GM21786 (cell line): ENCODE measurements around the gene PHLPP1.
"Not testable (repeated sequence)": the region's sequence is repeated elsewhere in the genome, so short reads cannot be mapped to it uniquely, and the experiment has no call there.

Experiments used
- ATAC-seq: cut with Tn5 transposase; IDR thresholded peaks from one replicate; pipeline ENCODE4 v1.9.1; 2021; ENCODE audit not compliant: unreplicated experiment

PHLPP1 gene

DNA sequence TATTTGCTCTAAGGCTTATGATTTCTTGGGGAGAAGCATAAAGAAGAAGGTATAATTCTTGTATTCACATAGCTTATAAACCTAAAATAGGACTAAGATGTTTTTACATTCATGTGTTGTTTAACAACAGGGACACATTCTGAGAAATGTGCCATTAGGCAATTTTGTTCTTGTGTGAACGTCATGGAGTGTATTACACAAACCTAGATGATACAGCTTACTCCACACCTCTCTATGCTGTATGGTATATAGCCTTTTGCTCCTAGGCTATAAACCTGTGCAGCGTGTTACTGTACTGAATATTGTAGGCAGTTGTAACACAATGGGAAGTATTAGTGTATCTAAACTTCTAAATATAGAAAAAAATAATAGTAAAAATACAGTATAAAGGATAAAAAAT, 92.1 kb downstream of the PHLPP1 start:
- no peak for ATAC-seq

DNA sequence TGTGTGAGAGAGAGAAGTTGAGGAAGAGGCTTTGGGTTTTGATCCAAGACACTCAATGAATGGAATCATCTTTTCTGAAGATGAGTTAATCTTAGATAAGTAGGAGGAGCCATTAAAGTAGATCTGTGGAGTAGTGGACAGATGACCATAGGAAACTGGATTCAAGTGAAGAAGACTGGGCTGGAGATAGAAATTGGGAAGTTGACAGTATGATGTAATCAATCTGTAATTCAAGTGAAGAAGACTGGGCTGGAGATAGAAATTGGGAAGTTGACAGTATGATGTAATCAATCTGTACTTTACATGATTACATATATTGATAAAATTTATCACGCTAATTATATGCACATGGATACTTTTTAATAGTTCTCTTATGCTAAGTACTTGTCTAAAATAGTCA, 92.8 kb downstream of the PHLPP1 start:
- no peak for ATAC-seq

DNA sequence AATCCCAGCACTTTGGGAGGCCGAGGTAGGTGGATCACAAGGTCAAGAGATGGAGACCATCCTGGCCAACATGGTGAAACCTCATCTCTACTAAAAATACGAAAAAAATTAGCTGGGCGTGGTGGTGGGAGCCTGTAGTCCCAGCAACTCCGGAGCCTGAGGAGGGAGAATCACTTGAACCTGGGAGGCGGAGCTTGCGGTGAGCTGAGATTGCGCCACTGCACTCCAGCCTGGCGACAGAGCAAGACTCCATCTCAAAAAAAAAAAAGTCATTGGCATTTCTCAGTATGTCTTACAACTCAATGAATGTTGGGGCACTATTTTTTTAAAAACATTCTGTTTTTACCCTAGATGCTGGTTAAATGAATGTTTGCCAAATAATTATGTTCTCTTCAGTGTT, 94.1 kb downstream of the PHLPP1 start:
- ATAC-seq, result not testable (repeated sequence)

DNA sequence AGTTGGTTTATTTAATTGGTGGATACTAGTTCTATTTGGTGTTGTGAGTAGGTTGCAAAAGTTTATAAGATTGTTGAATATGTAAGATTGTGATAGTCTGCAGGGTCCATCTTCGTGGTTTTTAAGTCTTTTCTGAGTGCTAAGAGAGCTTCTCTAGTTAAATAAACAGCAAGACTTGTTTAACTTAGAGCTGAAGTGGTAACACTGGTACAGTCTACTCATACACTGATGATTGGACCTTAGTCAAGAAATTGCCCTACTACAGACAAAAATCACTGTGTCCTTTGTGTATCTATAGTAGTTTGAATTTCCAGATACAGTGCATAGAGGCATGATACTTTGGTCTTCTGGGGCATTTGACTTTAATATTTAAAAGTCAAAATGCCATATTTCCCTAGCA, 94.6 kb downstream of the PHLPP1 start:
- no peak for ATAC-seq

GRCh38 chr18:62810682-62811081, 95.3 kb downstream of the PHLPP1 start:
- ATAC-seq, result no peak

DNA sequence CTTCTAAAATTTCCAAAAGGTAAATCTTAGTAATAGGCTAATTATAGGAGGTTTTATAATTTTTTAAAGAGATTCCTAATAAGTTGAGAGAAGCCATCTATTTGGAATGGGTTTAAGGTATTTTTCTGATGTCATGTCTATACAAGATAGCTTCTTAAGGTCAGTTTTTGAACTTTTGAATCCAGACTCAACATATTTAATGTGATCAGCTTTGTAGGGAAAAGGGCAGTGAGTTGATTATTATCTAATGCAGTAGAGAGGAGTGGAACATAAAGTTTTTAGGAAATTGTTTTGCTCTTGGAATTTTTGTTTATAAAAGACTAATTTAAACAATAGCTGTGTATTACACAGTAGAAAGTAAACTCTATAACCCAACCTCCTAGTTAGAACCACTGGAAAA, 96.3 kb downstream of the PHLPP1 start:
- no peak for ATAC-seq

- no peak for ATAC-seq
Measured at GRCh38 chr18:62812242-62812641, 96.9 kb downstream of the PHLPP1 start.

DNA sequence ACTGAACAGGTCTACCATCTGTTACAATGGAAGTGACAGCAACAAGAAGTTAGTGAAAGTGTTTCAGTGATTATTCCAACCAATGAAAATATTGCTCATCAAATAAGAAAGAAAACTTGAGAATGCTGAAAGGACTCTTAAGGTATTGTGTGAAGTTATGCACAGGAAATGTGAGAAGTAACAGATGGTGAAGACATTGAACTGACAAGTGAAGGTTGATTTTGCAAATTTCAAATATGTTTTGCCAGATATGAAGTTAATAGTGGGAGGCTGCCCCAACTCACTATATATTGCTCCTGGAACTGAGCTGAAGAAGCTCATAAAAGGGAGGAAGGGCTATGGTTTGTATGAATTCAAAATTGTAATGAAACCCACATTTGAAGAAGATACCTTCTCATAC, 97.5 kb downstream of the PHLPP1 start:
- ATAC-seq, result no peak

DNA sequence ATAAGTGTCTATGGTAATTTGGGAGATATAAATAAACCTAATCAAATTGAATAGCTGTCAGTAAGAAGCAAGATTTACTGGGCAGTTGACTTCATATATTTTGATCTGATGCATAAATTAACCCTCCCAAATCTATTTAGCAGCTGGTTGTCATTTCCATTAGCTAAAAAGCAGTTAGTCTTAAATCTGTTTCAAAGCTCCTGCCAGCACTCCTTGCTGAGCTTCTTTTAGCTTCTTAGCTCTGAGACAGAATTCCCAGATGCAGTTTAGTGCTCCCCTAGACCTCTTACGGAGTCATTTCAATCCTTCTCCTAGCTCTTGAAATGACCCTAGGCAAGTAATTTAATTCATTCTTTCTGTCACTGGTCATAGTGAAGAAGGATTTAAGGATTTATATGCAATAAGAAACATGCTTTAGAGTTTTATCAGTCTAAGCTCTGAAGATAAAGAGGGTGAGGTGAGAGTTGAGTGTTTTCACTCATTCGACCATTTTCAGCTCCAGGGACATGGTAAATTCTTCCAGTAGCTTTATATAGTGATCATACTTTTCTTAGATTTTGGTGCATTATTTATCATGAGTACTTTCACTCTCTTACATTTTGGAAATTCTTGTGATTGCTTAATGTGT, 98.9 kb downstream of the PHLPP1 start:
- ATAC-seq, result no peak

DNA sequence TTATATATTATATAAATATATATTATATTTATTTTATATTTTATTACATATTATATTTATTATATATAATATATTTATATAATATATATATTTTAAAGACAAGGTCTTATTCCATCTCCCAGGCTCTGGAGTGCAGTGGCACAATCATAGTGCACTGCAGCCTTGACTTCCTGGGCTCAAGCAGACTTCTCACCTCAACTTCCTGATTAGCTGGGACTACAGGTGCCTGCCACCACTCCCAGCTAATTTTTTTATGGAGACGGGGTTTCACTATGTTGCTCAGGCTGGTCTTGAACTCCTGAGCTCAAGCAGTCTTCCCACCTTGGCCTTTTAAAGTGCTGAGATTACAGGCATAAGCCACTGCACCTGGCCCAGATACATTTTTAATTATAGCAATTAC, 110.0 kb downstream of the PHLPP1 start:
- ATAC-seq, result no peak

- no peak for ATAC-seq
Measured at GRCh38 chr18:62827397-62827796, 112.1 kb downstream of the PHLPP1 start.

DNA sequence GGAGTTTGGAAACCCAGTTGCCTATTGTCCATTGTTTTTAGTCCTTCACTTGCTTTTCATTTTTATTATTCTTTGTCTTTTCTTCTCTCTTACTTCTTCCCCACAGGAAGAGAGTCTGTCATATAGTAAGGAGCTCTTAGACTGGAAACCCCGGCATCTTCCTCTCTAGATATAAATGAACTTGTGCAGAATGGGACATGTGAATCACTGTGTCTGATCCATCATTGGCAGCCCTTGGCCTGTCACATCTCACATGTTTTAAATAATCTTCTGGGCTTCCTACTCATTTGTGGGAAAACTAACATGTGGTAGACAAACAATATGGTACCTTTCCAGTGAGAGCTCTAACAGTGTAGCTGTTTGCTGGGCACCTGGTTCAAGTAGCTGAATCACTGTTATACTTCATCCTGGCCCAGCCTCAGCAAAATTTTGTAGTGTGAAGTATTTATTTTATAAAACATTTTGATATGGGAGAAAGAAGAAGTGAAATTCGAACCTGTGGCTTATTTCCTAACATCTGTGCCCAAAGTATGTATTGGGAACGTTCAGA, 112.8 kb downstream of the PHLPP1 start:
- no peak for ATAC-seq

DNA sequence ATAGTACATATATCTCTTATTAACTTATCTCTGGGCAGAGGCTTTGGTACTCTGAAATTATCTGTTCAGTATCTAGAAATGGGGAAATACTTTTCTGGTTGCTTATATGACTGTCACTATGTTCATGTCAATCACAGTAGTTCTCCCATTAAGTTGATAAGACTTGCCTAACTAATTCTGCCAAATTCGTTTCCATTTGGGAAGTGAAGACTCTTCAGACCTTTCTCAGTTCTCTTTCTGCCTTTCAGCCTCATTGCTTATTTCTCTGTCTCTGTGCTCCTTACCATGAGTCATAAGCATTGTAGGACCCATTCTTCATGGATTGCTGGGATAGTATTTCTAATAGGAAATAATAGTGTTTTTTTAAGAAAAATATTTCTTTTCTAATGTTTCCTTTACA, 113.5 kb downstream of the PHLPP1 start:
- ATAC-seq, result no peak

DNA sequence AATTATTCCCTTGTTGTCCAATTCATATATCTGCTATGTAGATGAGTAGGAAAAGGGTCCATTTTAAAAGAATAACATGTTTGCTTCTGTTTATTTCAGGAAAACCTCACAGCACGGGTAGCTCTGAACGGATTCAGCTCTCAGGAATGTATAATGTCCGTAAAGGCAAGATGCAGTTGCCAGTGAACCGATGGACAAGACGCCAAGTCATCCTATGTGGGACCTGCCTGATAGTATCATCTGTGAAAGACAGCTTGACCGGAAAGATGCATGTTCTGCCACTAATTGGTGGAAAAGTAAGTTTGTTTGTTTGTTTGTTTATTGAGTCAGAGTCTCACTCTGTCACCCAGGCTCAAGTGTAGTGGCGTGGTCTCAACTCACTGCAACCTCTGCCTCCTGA, 114.6 kb downstream of the PHLPP1 start:
- ATAC-seq, result no peak

DNA sequence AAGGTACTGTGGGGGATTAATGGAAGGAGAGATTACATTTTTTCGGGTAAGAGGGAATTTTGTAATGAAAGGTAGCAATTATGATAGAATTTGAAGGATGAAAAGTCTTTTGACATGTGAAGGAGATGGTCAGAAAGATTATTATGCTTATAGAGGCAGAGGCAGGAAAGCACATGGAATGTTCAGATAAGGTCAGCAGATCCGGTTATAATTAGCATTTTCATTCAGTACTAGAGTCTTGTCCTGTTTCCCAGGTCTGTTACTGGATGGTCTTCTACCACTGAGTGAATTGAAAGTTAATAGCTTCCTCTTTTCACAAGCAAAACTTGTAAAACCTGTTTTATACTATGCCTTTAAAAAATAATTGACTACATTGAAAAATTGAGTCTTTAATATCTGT, 116.9 kb downstream of the PHLPP1 start:
- peak; percentile 41 for ATAC-seq

DNA sequence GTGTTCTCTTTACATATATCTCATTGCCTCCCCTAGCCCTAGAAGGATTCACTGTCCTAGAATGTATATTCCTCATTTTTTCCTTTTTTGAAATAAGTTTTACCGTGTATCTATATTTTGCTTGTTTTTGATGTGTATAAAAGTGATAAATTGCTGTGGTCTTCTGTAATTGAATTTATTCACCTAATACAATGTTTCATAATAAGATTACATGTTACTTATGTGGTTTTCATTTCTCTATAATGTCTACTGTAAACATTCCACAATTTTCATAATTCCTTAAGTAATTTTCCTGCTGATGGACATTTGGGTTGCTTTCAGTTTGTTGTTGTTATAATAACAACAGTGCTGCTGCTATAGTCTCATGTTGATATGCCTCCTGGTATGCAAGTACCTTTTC, 118.2 kb downstream of the PHLPP1 start:
- no peak for ATAC-seq

GRCh38 chr18:62834715-62835114, 119.4 kb downstream of the PHLPP1 start:
- ATAC-seq, result no peak

GRCh38 chr18:62837011-62837410, 121.7 kb downstream of the PHLPP1 start:
- no peak for ATAC-seq

GRCh38 chr18:62838475-62839098, 123.2 kb downstream of the PHLPP1 start:
- ATAC-seq, result peak; percentile 79

- ATAC-seq, result no peak
Measured at GRCh38 chr18:62839874-62840713, 124.8 kb downstream of the PHLPP1 start.

- no peak for ATAC-seq
Measured at GRCh38 chr18:62841405-62841804, 126.1 kb downstream of the PHLPP1 start.

DNA sequence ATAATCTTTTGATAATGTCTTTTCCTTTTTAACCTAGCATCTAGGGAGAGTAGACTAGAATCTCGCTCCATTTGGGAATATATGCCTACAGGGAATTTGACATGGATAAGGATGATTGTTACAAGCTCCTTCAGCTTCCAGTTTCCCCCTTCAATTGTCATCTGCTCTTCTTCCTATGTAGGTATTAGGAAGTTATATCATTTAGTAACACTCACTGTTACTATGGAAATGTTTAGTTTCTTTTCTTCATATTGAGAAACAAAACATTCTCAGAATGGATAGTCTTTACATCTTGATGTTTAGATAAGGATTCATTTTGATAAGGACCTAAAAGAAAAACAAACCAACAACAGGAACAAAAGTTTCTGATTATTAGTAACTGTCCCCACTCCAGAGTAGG, 127.6 kb downstream of the PHLPP1 start:
- no peak for ATAC-seq
